HG02759 (cell line): ENCODE data around the gene PIAS4.

Experiments
- ATAC-seq: cut with Tn5 transposase; IDR thresholded peaks from one replicate; pipeline ENCODE4 v1.9.1; 2021; ENCODE audit warnings: mild to moderate bottlenecking, moderate library complexity; ENCODE audit not compliant: unreplicated experiment

The PIAS4 gene

GRCh38 chr19:3977242-3978143 is 30.0 kb upstream of the PIAS4 start:
- no peak for ATAC-seq

GRCh38 chr19:3978145-3978544 is 29.4 kb upstream of the PIAS4 start:
- ATAC-seq: no peak

GRCh38 chr19:3979289-3979673 is 28.3 kb upstream of the PIAS4 start:
- ATAC-seq: no peak

GRCh38 chr19:3979674-3980352 is 27.7 kb upstream of the PIAS4 start:
- ATAC-seq: no peak

- no peak for ATAC-seq
These were observed 26.9 kb upstream of the PIAS4 start for GRCh38 chr19:3980353-3981251.

GRCh38 chr19:3981373-3981735 is 26.2 kb upstream of the PIAS4 start:
- no peak for ATAC-seq

GRCh38 chr19:3981736-3982681 is 25.5 kb upstream of the PIAS4 start:
- ATAC-seq: no peak

- no peak for ATAC-seq
These were observed 24.6 kb upstream of the PIAS4 start for GRCh38 chr19:3982701-3983541.

GRCh38 chr19:3983542-3983914 is 24.0 kb upstream of the PIAS4 start:
- ATAC-seq: no peak

GRCh38 chr19:3983936-3984583 is 23.5 kb upstream of the PIAS4 start:
- ATAC-seq: no peak

- no peak for ATAC-seq
These were observed 23.0 kb upstream of the PIAS4 start for GRCh38 chr19:3984584-3984907.

GRCh38 chr19:3984908-3985642 is 22.5 kb upstream of the PIAS4 start, which contains the start of gene EEF2:
EEF2 (minus strand) TSS chr19:3985463; CDS start chr19:3985380, 83 bp downstream.
- peak; percentile 53 for ATAC-seq

- no peak for ATAC-seq
These were observed 21.8 kb upstream of the PIAS4 start for GRCh38 chr19:3985643-3986259.

- ATAC-seq: no peak
These were observed 21.1 kb upstream of the PIAS4 start for GRCh38 chr19:3986260-3987041.

- ATAC-seq: no peak
These were observed 19.7 kb upstream of the PIAS4 start for GRCh38 chr19:3987619-3988371.

GRCh38 chr19:3990815-3991117 is 16.8 kb upstream of the PIAS4 start:
- no peak for ATAC-seq
